Small intestine (tissue), 7 donors: ENCODE measurements around the gene UNC13D. TPM values are rescaled to one million over a fixed set of nuclear protein-coding genes. Genes with fewer than 3 reads are reported as not detected.

Experiments
- DNase-seq, 2 donors: peaks; one replicate each; pipeline versions ENCODE4 v3.0.0 to v3.0.0-alpha.2; 2013
- FAIRE-seq: peaks from 2 replicates; lab custom pipeline; 2012; peaks lifted over from hg19 to GRCh38; lab: Jason Lieb, UNC
- H3K27ac ChIP-seq, 3 donors: one replicate each; pipeline ENCODE4 v1.5.1; 2013; ENCODE audit warnings: low read length in 2 of 3, mild to moderate bottlenecking in 2 of 3, control low read depth in 1 of 3, inconsistent platforms in 1 of 3, low read depth in 1 of 3, moderate library complexity in 1 of 3
- H3K27me3 ChIP-seq, 3 donors: one replicate each; pipeline ENCODE4 v1.6.1; 2013; ENCODE audit warnings: low read length in 3 of 3, inconsistent platforms in 1 of 3; ENCODE audit not compliant: control insufficient read depth in 3 of 3, insufficient read depth in 3 of 3
- H3K36me3 ChIP-seq, 3 donors: one replicate each; pipeline ENCODE4 v1.6.1; 2013; ENCODE audit warnings: low read length in 3 of 3, inconsistent platforms in 1 of 3, low read depth in 1 of 3, mild to moderate bottlenecking in 1 of 3, moderate library complexity in 1 of 3; ENCODE audit not compliant: control insufficient read depth in 3 of 3, insufficient read depth in 2 of 3
- H3K4me1 ChIP-seq, 3 donors: one replicate each; pipeline ENCODE4 v1.6.1; 2013; ENCODE audit warnings: low read length in 2 of 3, inconsistent platforms in 1 of 3, low read depth in 1 of 3, mild to moderate bottlenecking in 1 of 3, moderate library complexity in 1 of 3; ENCODE audit not compliant: control insufficient read depth in 3 of 3, insufficient read depth in 2 of 3
- H3K4me3 ChIP-seq, 3 donors: one replicate each; pipeline ENCODE4 v1.5.1; 2013; ENCODE audit warnings: low read length in 3 of 3, control low read depth in 1 of 3, inconsistent platforms in 1 of 3, low read depth in 1 of 3, mild to moderate bottlenecking in 1 of 3, moderate library complexity in 1 of 3
- H3K9me3 ChIP-seq, 2 donors: one replicate each; pipeline ENCODE4 v1.6.1; 2013; ENCODE audit warnings: low read depth in 1 of 2, low read length in 1 of 2; ENCODE audit not compliant: control insufficient read depth in 2 of 2, insufficient read depth in 1 of 2
- WGBS, 3 donors: extraction: QIAGEN DNeasy Blood & Tissue Kit; methylation state at CpG; one replicate each; pipeline ENCODE4 v1.1.7; 2013; 5-methylcytosine and 5-hydroxymethylcytosine counted together
- polyA plus RNA-seq, 4 donors: library from polyadenylated mRNA; stranded (reverse) in 3 of 4; unstranded in 1 of 4; fragments of 200-250 nt in 3 of 4; fragments of 120-200 nt in 1 of 4; gene quantifications; one replicate each; pipeline versions ENCODE4 v1.2.1 to v1.2.3, GENCODE V29; 2013
- donor health status: healthy with polysubstance abuse.
- donor health status: control.
- donor health status: control.
- donor health status: Bipolar disorder and iron deficiency.
- donor health status: healthy.

UNC13D gene
- polyA plus RNA-seq, 4 donors = 8.1 to 40.3 (median 12.6) TPM

DNA sequence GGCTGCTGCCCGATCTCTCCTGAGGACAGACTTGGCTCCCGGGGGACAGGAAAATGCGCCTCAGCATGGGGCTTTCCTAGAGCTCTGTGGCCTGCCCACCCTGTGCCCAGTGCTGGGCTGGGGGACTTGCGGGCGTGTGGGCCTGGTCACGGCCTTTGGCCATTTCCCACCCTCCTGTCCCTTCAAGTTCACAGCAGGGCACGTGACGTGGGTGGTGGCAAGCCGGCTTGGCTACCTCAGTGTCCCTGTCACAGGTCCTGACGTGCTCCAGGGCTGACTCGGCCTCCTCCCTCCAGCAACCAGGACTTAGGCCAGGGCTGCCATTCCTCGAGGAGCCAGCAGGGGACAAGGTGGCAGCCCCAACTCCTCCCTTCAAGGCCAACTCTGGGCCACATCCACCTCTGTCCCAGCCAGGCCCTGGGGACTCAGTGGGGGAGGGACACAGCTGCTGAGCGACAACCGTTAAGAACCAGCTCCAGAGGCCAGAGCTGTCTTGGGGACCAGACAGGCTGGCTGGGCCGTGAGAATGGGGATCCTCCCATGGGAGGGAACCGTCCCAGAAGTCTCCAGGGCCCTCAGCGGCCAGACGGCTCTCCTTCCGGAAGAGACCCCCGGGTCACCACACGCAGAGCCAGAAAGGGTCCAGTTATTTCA lies 981 bp upstream of the UNC13D start:
- Histone ChIP-seq H3K27me3 (no peaks in the 10 kb centered on the region), H3K4me3 (no peak overlapping the region), H3K36me3 (peaks cover 16 to 74% (median 17%) of the 10 kb centered on the region in 3 donors), H3K27ac (peak overlapping the region; percentile 84 to 99 (median 87)), H3K4me1 (peaks cover 2 to 57% (median 7%) of the 10 kb centered on the region in 3 donors), H3K9me3 (no peaks in the 10 kb centered on the region)
- DNase-seq (peak; percentile 89 to 93), FAIRE-seq (no peak)
- 15 to 33% (median 30%) methylated on average over 21 of the region's 21 CpGs for WGBS, 3 donors

DNA sequence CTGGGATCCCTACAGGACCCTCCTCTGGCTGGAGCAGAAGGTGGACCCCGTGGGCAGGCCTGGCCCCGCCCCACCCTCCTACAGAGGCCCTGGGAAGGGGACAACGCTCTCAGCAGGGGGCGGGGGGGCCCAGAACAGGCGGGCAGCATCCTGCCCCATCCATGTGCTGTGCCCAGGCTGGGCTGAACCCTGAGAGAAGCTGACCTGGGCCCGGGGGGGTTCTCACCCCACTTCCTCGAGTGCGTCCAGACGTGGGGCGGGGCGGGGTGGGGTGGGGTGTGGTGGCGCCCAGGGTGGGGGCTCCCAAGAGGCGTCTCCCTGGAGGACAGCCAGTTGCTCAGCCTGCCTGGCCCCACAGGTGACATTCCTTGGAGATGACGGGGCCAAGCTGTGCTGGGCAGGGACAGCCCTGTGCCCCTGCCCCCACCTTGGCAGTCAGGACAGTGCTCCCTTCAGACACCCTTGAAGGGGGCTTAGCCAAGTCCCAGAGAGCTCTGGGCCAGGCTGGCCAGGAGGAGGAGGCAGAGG lies 390 bp upstream of the UNC13D start:
- H3K27ac ChIP-seq = peak overlapping the region; percentile 84 to 99 (median 88)
- 6 to 27% (median 15%) methylated on average over 6 to 14 of the region's 14 CpGs for WGBS, 3 donors
- peaks cover 2 to 57% (median 7%) of the 10 kb centered on the region in 3 donors for H3K4me1 ChIP-seq
- DNase-seq (peak; percentile 90 to 91), FAIRE-seq (no peak)
- H3K4me3 ChIP-seq = peak overlapping the region; percentile 32 to 59 (median 52)
- peaks cover 13 to 74% (median 16%) of the 10 kb centered on the region in 3 donors for H3K36me3 ChIP-seq
- no peaks in the 10 kb centered on the region for H3K27me3 ChIP-seq
- H3K9me3 ChIP-seq = no peaks in the 10 kb centered on the region

DNA sequence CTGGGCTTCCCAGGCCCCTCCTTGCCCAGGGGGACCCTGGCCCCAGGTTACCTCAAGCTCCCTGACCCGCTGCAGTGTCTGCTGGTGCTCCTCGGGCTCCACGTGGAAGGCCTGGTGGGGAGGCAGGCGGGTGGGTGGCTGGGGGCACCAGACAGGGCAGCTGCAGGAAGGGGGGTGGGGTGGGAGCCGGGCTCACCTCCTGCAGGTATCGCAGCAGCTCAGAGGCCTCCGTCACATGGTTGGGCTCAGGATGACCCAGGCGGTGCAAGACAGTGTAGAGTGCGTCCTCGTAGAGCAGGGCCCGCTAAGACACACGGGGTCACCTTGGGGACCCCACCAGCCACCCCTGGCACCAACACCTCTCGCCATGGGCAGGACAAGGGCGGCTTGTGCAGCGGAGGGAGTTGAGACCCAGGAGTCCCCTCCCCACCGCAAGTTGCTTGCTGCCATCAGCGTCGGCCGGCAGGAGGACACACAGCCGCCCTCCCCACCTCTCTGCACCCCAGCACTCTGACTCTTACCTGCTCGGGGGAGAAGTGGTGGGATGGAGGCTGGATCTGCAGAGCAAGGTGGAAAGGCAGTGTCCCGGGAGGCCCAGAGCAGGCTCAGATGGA lies 1.1 kb downstream of the UNC13D start:
- FAIRE-seq = no peak
- H3K27me3 ChIP-seq = no peaks in the 10 kb centered on the region
- 61 to 81% (median 67%) methylated on average over 18 to 22 of the region's 22 CpGs for WGBS, 3 donors
- no peak for DNase-seq
- peaks cover 11 to 67% (median 16%) of the 10 kb centered on the region in 3 donors for H3K36me3 ChIP-seq
- H3K9me3 ChIP-seq = no peaks in the 10 kb centered on the region
- peaks cover 2 to 50% (median 7%) of the 10 kb centered on the region in 3 donors for H3K4me1 ChIP-seq
- H3K27ac ChIP-seq = peak overlapping the region; percentile 2 to 99 (median 88)
- peak overlapping the region; percentile 40 to 59 (median 52) for H3K4me3 ChIP-seq

DNA sequence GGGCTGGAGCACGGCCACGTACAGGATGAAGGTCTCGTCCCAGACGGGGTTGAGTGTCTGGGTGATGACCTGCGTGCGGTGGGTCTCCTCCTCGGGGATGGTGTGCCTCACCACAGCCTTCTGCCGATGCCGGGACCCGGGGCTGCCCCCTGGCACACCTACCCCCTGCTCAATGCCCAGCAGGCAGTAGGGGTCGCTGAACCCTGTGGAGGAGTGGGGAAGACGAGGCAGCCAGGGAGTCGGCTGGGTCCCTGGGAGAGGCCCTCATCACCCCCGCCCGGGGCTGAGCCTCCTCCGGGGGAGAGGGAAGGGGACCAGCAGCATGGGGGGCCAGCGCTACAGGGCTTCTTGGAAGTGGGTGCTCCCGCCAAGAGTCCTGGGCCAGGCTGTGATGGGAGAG lies 1.8 kb downstream of the UNC13D start:
- Histone ChIP-seq H3K27ac (no peak overlapping the region), H3K4me3 (no peak overlapping the region), H3K9me3 (no peaks in the 10 kb centered on the region), H3K36me3 (peaks cover 10 to 66% (median 11%) of the 10 kb centered on the region in 3 donors), H3K4me1 (peaks cover 2 to 43% (median 7%) of the 10 kb centered on the region in 3 donors), H3K27me3 (no peaks in the 10 kb centered on the region)
- FAIRE-seq = no peak
- 78 to 86% (median 85%) methylated on average over 18 of the region's 18 CpGs for WGBS, 3 donors
- no peak for DNase-seq

DNA sequence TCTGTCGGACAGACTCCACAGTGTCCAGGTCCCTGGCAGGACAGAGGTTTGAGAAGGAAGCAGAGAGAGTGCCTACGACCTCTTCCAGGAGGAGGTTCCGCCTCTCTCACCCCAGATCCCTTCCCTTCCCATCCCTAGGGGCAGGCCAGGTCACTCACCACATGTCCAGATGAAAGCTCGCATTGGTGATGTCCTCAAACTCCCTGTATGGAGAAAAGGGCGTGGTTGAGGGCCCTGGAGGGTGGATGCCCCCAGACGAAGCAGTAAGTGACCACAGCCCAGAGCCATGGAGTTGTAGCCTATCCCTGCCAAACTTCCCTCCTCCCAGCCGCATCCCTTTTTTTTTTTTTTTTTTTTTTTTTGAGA lies 3.4 kb downstream of the UNC13D start:
- H3K4me1 ChIP-seq = peaks cover 0 to 27% (median 6%) of the 10 kb centered on the region in 3 donors

DNA sequence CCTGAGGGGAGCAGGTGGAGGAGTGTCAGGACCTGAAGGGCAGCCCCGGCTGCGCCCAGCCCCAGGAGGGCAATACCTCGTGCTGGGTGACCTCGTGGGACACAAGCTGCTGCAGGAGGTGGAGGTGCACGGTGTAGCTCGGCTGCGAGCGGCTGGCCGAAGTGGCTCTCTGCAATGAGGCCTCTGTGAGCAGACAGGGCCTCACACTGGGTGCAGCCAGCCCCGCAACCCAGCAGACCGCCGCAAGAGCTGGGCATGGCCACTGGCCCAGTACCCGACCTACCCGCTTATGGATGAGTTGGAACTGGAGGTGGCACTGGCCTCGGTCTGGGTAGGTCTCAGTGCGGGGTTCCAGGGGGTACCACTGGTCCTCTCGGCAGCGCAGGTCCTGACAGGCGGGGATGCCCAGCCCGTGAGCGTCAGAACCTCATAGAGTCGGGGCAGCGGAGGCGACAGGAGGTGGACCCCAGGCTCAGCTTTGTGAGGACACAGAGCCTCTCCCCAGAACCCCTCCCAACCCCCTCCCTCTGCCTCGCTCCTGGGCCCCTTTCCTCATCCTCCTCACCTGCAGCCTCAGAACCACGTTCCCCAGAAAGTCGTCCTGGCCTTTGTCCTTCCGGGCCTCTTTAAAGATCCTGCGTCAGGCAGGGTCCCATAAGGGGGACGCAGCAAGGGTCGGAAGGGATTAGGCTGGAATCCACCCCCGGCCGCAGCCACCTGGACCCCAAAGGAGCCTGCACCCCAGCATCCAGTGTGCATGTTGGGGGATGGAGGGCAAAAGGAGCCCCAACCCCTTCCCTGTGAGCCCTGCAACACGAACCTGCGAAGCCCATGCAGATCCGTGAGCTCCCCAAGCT lies 4.0 kb downstream of the UNC13D start:
- no peak for DNase-seq
- no peaks in the 10 kb centered on the region for H3K27me3 ChIP-seq
- H3K4me3 ChIP-seq = no peak overlapping the region
- no peak overlapping the region for H3K27ac ChIP-seq
- H3K36me3 ChIP-seq = peaks cover 0 to 62% (median 5%) of the 10 kb centered on the region in 3 donors
- FAIRE-seq = no peak
- H3K4me1 ChIP-seq = peaks cover 0 to 21% (median under 1%) of the 10 kb centered on the region in 3 donors
- WGBS, 3 donors = 85 to 92% (median 86%) methylated on average over 31 to 36 of the region's 36 CpGs
- no peaks in the 10 kb centered on the region for H3K9me3 ChIP-seq

More for the DNA sequence above, 3.4 kb downstream of the UNC13D start:
- peaks cover 0 to 61% (median 5%) of the 10 kb centered on the region in 3 donors for H3K36me3 ChIP-seq
- H3K9me3 ChIP-seq = no peaks in the 10 kb centered on the region
- 65 to 71% (median 69%) methylated on average over 6 to 7 of the region's 7 CpGs for WGBS, 3 donors
- no peaks in the 10 kb centered on the region for H3K27me3 ChIP-seq
- H3K27ac ChIP-seq = no peak overlapping the region
- DNase-seq (no peak), FAIRE-seq (no peak)
- no peak overlapping the region for H3K4me3 ChIP-seq

DNA sequence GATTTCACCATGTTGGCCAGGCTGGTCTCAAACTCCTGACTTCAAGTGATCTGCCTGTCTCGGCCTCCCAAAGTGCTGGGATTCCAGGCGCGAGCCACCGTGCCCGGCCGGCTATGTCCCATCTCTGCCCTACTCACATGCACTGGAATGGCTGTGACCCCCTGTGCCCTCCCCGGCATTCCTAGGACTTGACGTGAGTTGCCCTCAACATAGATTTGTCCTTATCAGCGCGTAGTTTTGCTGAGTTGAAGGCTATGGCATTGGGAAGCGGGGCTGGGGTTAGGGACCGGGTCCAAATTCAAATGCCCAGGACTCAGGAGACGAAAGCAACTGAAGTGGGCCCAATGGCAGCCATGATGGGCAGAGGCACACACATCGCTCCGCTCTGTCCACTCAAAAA lies 5.8 kb downstream of the UNC13D start:
- Histone ChIP-seq H3K4me1 (peaks cover 0 to 4% (median 0%) of the 10 kb centered on the region in 3 donors), H3K36me3 (peaks cover 0 to 77% (median 5%) of the 10 kb centered on the region in 3 donors), H3K27me3 (no peaks in the 10 kb centered on the region), H3K9me3 (no peaks in the 10 kb centered on the region), H3K27ac (no peak overlapping the region), H3K4me3 (no peak overlapping the region)
- DNase-seq (no peak), FAIRE-seq (no peak)
- WGBS, 3 donors = 93 to 95% (median 94%) methylated on average over 15 of the region's 15 CpGs

DNA sequence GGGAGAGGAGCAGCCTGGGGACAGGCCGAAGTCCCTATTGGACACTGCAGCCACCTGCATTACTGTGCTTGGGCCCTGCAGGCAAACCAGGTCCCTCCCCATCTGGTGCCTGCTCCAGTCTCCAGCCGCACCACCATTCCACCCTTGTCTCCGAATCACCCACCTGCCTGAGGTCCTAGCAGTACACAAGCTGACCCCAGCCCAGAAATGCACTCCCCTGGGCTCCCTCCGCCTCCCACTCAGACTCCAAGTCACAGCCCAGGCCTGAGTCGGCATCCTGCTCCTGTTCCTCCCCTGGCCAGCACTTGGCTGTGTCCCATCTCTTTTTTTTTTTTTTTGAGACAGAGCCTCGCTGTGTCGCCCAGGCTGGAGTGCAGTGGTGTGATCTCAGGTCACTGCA lies 6.3 kb downstream of the UNC13D start:
- FAIRE-seq (no peak), DNase-seq (no peak)
- H3K27ac ChIP-seq = no peak overlapping the region
- 81 to 83% (median 81%) methylated on average over 7 of the region's 7 CpGs for WGBS, 3 donors
- H3K27me3 ChIP-seq = no peaks in the 10 kb centered on the region
- no peak overlapping the region for H3K4me3 ChIP-seq
- H3K36me3 ChIP-seq = peaks cover 0 to 77% (median 5%) of the 10 kb centered on the region in 3 donors
- no peaks in the 10 kb centered on the region for H3K9me3 ChIP-seq
- H3K4me1 ChIP-seq = no peaks in the 10 kb centered on the region
